GM12878 (cell line): ENCODE measurements around the gene CACNA2D4. TPM values are rescaled to one million over a fixed set of nuclear protein-coding genes. Genes with fewer than 3 reads are reported as not detected.

Source experiments
- ATAC-seq: fragments of 200-7000 bp; cut with Tn5 transposase; 3 replicates; pipeline ENCODE4 v1.9.1; 2020; ENCODE audit warnings: mild to moderate bottlenecking, moderate library complexity
- BruUV-seq: library from RNA; stranded (reverse); fragments of 400-500 nt; replicated peaks from 2 replicates; lab custom pipeline; 2021; lab: Mats Ljungman, UMichigan
- CTCF ChIA-PET: fragments of 300-600 bp; sonication (Branson Sonifier 250); formaldehyde crosslinking; extraction: SDS; loops from one replicate; lab custom pipeline; 2021; ENCODE audit warnings: inconsistent platforms; lab: Yijun Ruan, JAX
- POLR2A ChIA-PET: fragments of 350-600 bp; formaldehyde crosslinking; extraction: SDS; loops from one replicate; lab custom pipeline; 2021; ENCODE audit warnings: inconsistent platforms; lab: Charles Lee
- RAD21 ChIA-PET: fragments of 300-600 bp; sonication (Branson Sonifier 250); formaldehyde crosslinking; loops from one replicate; lab custom pipeline; 2023; ENCODE audit warnings: antibody characterized with exemption; ENCODE audit not compliant: unreplicated experiment; lab: Charles Lee
- SMC1A ChIA-PET: fragments of 300-600 bp; sonication (Branson Sonifier 250); formaldehyde crosslinking; loops from one replicate; lab custom pipeline; 2023; ENCODE audit not compliant: unreplicated experiment, uncharacterized antibody; lab: Charles Lee
- DNase-seq: peaks from one replicate; pipeline ENCODE4 v3.0.0-alpha.2; 2011; ENCODE audit warnings: low read depth, low spot score
- FAIRE-seq: peaks from 3 replicates; lab custom pipeline; 2011; peaks lifted over from hg19 to GRCh38; lab: Jason Lieb, UNC
- H2AFZ ChIP-seq: 2 replicates; pipeline ENCODE4 v1.6.0; 2011; ENCODE audit warnings: low read depth, low read length, control low read depth; ENCODE audit not compliant: control insufficient read depth
- H3K27ac ChIP-seq: 2 replicates; pipeline ENCODE4 v1.5.1; 2011; ENCODE audit warnings: control low read depth; ENCODE audit not compliant: control insufficient read depth, insufficient read depth
- H3K27me3 ChIP-seq, 2 experiments: replicated peaks in 1 of 2; 2 replicates each; pipeline versions ENCODE4 v1.6.0 to v1.6.1; 2011; ENCODE audit warnings: low read length in 1 of 2; ENCODE audit not compliant: control insufficient read depth in 2 of 2, insufficient read depth in 2 of 2
- H3K36me3 ChIP-seq, 2 experiments: 2 replicates each; pipeline ENCODE4 v1.5.1; 2011; ENCODE audit warnings: low read length in 1 of 2; ENCODE audit not compliant: control insufficient read depth in 2 of 2, insufficient read depth in 2 of 2
- H3K4me1 ChIP-seq: 2 replicates; pipeline ENCODE4 v1.6.1; 2011; ENCODE audit warnings: mild to moderate bottlenecking, low read length, moderate library complexity, mixed read lengths; ENCODE audit not compliant: control insufficient read depth, insufficient read depth
- H3K4me2 ChIP-seq: 2 replicates; pipeline ENCODE4 v1.6.0; 2011; ENCODE audit warnings: control low read depth; ENCODE audit not compliant: control insufficient read depth, insufficient read depth
- H3K4me3 ChIP-seq: fragments of 200-600 bp; sonication (generic); 2 replicates; pipeline ENCODE4 v1.5.1; 2016
- H3K79me2 ChIP-seq: 2 replicates; pipeline ENCODE4 v1.6.0; 2011; ENCODE audit warnings: low read length; ENCODE audit not compliant: control insufficient read depth, insufficient read depth
- H3K9ac ChIP-seq: 2 replicates; pipeline ENCODE4 v1.8.0; 2011; ENCODE audit warnings: low read length, control low read depth, mixed read lengths; ENCODE audit not compliant: control insufficient read depth, insufficient read depth
- H3K9me3 ChIP-seq: replicated peaks from 3 replicates; pipeline ENCODE4 v1.5.1; 2011; ENCODE audit warnings: mild to moderate bottlenecking, low read length; ENCODE audit not compliant: control insufficient read depth, insufficient read depth
- H4K20me1 ChIP-seq: 2 replicates; pipeline ENCODE4 v1.6.0; 2011; ENCODE audit not compliant: control insufficient read depth, insufficient read depth
- BCL3 ChIP-seq: IDR thresholded peaks from 2 replicates; pipeline ENCODE4 v1.6.1; 2011; ENCODE audit warnings: borderline replicate concordance, low read depth, mild to moderate bottlenecking, moderate library complexity, low read length; ENCODE audit not compliant: insufficient read depth, poor library complexity, severe bottlenecking
- BCLAF1 ChIP-seq: fragments of 450-650 bp; IDR thresholded peaks from 2 replicates; pipeline ENCODE4 v1.6.1; 2017; ENCODE audit warnings: antibody characterized with exemption, mild to moderate bottlenecking, moderate library complexity
- BMI1 ChIP-seq: fragments of 450-650 bp; IDR thresholded peaks from 2 replicates; pipeline ENCODE4 v1.6.1; 2016; ENCODE audit warnings: mild to moderate bottlenecking, moderate library complexity, borderline replicate concordance
- CEBPB ChIP-seq, 2 experiments: fragments of 150-350 bp in 1 of 2; IDR thresholded peaks; 2 replicates each; pipeline ENCODE4 v1.6.1; 2012 to 2014; ENCODE audit warnings: low read depth in 2 of 2, low read length in 2 of 2, borderline replicate concordance in 1 of 2, inconsistent platforms in 1 of 2
- DPF2 ChIP-seq: fragments of 450-650 bp; IDR thresholded peaks from 2 replicates; pipeline ENCODE4 v1.6.1; 2017; ENCODE audit warnings: mild to moderate bottlenecking
- ESRRA ChIP-seq: IDR thresholded peaks from 2 replicates; pipeline ENCODE4 v1.6.1; 2012; ENCODE audit warnings: mild to moderate bottlenecking, low read length, improper control_type of control experiment
- FOS ChIP-seq: IDR thresholded peaks from 3 replicates; pipeline ENCODE4 v1.6.1; 2011; ENCODE audit warnings: borderline replicate concordance; ENCODE audit not compliant: insufficient read length; ENCODE audit errors: extremely low read depth
- FOXK2 ChIP-seq: fragments of 450-650 bp; IDR thresholded peaks from 2 replicates; pipeline ENCODE4 v1.6.1; 2017; ENCODE audit warnings: mild to moderate bottlenecking, moderate library complexity
- HDAC2 ChIP-seq: fragments of 200-600 bp; sonication (generic); IDR thresholded peaks from 2 replicates; pipeline ENCODE4 v1.6.1; 2017
- JUNB ChIP-seq: IDR thresholded peaks from 2 replicates; pipeline ENCODE4 v1.6.1; 2016; ENCODE audit warnings: antibody characterized with exemption, mild to moderate bottlenecking
- KDM1A ChIP-seq: fragments of 200-600 bp; sonication (generic); IDR thresholded peaks from 2 replicates; pipeline ENCODE4 v1.6.1; 2016; ENCODE audit warnings: borderline replicate concordance
- POLR2A ChIP-seq: IDR thresholded peaks from 2 replicates; pipeline ENCODE4 v1.6.1; 2011; ENCODE audit warnings: low read depth, mild to moderate bottlenecking, low read length
- RAD51 ChIP-seq: fragments of 450-650 bp; IDR thresholded peaks from 2 replicates; pipeline ENCODE4 v1.6.1; 2016; ENCODE audit warnings: moderate library complexity, mild to moderate bottlenecking, inconsistent platforms
- SIX5 ChIP-seq: IDR thresholded peaks from 2 replicates; pipeline ENCODE4 v1.6.1; 2011; ENCODE audit warnings: mild to moderate bottlenecking, low read depth, low read length, moderate library complexity; ENCODE audit not compliant: severe bottlenecking
- TCF3 ChIP-seq: IDR thresholded peaks from 2 replicates; pipeline ENCODE4 v1.6.1; 2012; ENCODE audit warnings: low read depth, mild to moderate bottlenecking, low read length, borderline replicate concordance; ENCODE audit not compliant: insufficient read depth
- ZNF207 ChIP-seq: fragments of 450-650 bp; IDR thresholded peaks from 2 replicates; pipeline ENCODE4 v1.6.1; 2014; ENCODE audit warnings: antibody characterized with exemption, mild to moderate bottlenecking, borderline replicate concordance
- ZSCAN29 ChIP-seq: fragments of 450-650 bp; IDR thresholded peaks from 2 replicates; pipeline ENCODE4 v1.6.1; 2017; ENCODE audit warnings: mild to moderate bottlenecking, moderate library complexity
- WGBS: methylation state at CpG from one replicate; pipeline ENCODE4 v1.1.6; 2016; ENCODE audit warnings: low lambda C conversion rate; ENCODE audit not compliant: insufficient replicate concordance, insufficient coverage; ENCODE audit errors: missing lambda C conversion rate; 5-methylcytosine and 5-hydroxymethylcytosine counted together
- in situ Hi-C: fragments of 300-500 bp; cut with MboI; formaldehyde crosslinking; loops from 9 replicates; pipeline ENCODE4 v1.14.3; 2018; ENCODE audit warnings: mixed read lengths
- intact Hi-C: fragments of 100-400 bp; cut with micrococcal nuclease; formaldehyde crosslinking; loops from one replicate; pipeline ENCODE4 v1.14.2; 2022; ENCODE audit not compliant: unreplicated experiment
- polyA plus RNA-seq, 11 experiments: library from polyadenylated mRNA; depleted of rRNA in 4 of 11; unstranded in 6 of 11; stranded (reverse) in 5 of 11; fragments of >200 nt; fragmentation: Nextera tagmentation in 4 of 11; fragmentation: Illumina TruSeq in 1 of 11; extraction: Ambion mirVana in 4 of 11; extraction: Trizol in 1 of 11; gene quantifications; 1 replicate in 1 of 11; 2 replicates in 10 of 11; pipeline versions ENCODE4 v1.2.1 to v1.2.3, GENCODE V29; 2011 to 2016; ENCODE audit warnings: inconsistent platforms in 2 of 11, missing spikeins in 2 of 11, low read depth in 1 of 11
- total RNA-seq, 4 experiments: library from RNA; depleted of rRNA in 3 of 4; stranded (reverse); fragments of >200 nt in 3 of 4; fragmentation: Illumina TruSeq in 1 of 4; extraction: Trizol in 1 of 4; gene quantifications; 2 replicates each; pipeline versions ENCODE4 v1.2.1 to v1.2.3, GENCODE V29; 2013 to 2021

CACNA2D4 gene
- total and polyA plus RNA-seq, 10 of the 15 experiments (the other 5 are each of a cell fraction or from before 2014, with no cell fraction given) = 0.03 to 1.0 (median 0.65) TPM

- FAIRE-seq = no peak
- in situ Hi-C loops = no loop called here
- BruUV-seq = no TSS peak
- TF ChIP-seq JUNB (no peak), FOS (no peak), RAD51 (no peak), BCL3 (no peak), BCLAF1 (no peak), ZNF207 (no peak), BMI1 (no peak), HDAC2 (no peak), POLR2A (no peak), FOXK2 (no peak), KDM1A (no peak), DPF2 (no peak), CEBPB (IDR thresholded peaks at IDR 0.05; ENCODE audit: borderline replicate concordance in 1 of 2, low read depth in 2 of 2, low read length in 2 of 2) (no peak), SIX5 (no peak), TCF3 (no peak), ZSCAN29 (no peak), ESRRA (no peak)
- ChIA-PET SMC1A (no interaction called here), CTCF (no interaction called here), RAD21 (no interaction called here), POLR2A (no interaction called here)
- ATAC-seq = no peak
- H4K20me1 ChIP-seq = no peaks in the 10 kb centered on the region
- no peak overlapping the region for H3K4me3 ChIP-seq
- no peak overlapping the region for H3K4me2 ChIP-seq
- H3K27ac ChIP-seq = no peak overlapping the region
- H3K9ac ChIP-seq = no peak overlapping the region
- no peak overlapping the region for H2AFZ ChIP-seq
- H3K36me3 ChIP-seq = no peaks in the 10 kb centered on the region
- no peaks in the 10 kb centered on the region for H3K9me3 ChIP-seq
- DNase-seq = no peak
- no peaks in the 10 kb centered on the region for H3K79me2 ChIP-seq
- no peaks in the 10 kb centered on the region for H3K4me1 ChIP-seq
- peaks cover 0 to 3% of the 10 kb centered on the region in 2 experiments; a peak in 1 of 4 replicates for H3K27me3 ChIP-seq
- WGBS = 25% methylated on average over 7 of the region's 7 CpGs
- intact Hi-C loops = no loop called here
These were observed 58.8 kb downstream of the CACNA2D4 start for GRCh38 chr12:1859643-1860042.
